Mammary epithelial cell (primary cell): Measurements from ENCODE around the gene RALGPS2.

ENCODE experiments used
- CTCF ChIP-seq, 2 donors: IDR thresholded peaks in 1 of 2; conservative IDR thresholded peaks in 1 of 2; 2 replicates each; pipeline ENCODE4 v1.5.1; 2011 to 2012; ENCODE audit warnings: inconsistent platforms in 2 of 2, low read length in 2 of 2, mild to moderate bottlenecking in 2 of 2, control low read depth in 1 of 2, low read depth in 1 of 2; ENCODE audit not compliant: insufficient read depth in 1 of 2; ENCODE audit errors: extremely low read depth in 1 of 2
- EZH2 ChIP-seq: IDR thresholded peaks from 2 replicates; pipeline ENCODE4 v1.6.1; 2012; ENCODE audit warnings: low read length, inconsistent platforms, borderline replicate concordance

DNA sequence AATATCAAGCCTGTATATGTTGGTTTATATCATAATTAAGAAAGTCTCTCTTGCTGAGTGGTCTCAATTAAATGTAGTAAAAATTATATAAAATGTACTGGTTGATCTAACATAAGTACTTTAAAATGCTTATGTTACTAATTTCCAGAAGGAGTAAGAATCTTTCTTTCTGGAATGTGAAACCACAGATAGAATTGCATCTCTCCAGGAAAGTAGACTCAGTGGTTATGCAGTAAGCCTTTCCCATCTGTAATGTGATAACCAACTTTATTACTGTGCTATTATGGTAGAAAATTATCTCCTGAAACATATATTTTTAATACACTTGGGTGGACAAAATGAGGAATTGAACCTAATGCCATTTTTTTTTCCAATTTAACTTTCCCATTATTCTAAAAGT is 8.9 kb upstream of the RALGPS2 start:
- no peak for TF ChIP-seq CTCF (conservative IDR thresholded peaks at IDR 0.05 in 1 of 2, IDR thresholded peaks at IDR 0.05 in 1 of 2; ENCODE audit: extremely low read depth in 1 of 2, insufficient read depth in 1 of 2, low read depth in 1 of 2, low read length in 2 of 2)
- no peak for TF ChIP-seq EZH2
